Measurements from ENCODE around the gene WIPF3.
"Not testable (repeated sequence)": the region's sequence is repeated elsewhere in the genome, so short reads cannot be mapped to it uniquely, and the experiment has no call there.

Gene WIPF3

DNA sequence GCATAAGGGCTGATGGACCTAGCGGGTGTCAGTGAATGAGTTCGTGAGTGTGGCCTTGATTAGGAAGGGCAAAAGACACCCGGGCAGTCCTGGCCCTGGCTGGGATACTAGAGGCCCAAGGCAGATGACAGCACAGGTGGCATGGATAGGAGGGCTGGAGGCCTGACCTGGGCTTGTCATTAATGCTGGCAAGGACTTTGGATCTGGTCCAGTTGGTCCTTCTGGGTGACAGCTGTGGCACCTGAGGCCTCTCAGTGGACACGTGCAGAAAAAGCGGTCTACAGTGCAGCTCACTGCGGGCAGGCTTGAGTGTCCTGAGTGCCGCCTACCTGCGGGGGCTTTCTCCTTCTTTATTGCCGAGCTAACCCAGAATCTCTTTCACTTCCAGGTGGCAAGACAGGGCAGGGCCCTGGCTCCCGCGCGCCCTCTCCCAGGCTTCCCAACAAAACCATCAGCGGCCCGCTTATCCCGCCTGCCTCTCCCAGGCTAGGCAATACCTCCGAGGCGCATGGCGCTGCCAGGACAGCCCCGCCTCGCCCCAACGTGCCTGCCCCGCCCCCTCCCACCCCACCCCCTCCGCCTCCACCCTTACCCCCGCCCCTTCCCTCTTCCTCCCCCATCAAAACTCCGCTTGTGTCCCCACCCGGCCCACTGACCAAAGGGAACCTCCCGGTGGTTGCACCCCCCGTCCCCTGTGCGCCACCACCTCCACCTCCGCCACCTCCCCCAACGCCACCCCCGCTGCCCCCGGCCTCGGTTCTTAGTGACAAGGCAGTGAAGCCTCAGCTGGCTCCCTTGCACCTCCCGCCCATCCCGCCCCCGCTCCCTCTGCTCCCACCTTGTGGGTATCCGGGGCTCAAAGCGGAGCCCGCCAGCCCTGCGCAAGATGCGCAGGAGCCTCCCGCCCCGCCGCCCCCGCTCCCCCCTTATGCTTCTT is 77.4 kb downstream of the WIPF3 start:
- no peak for DNase-seq (ENCODE audit: insufficient read length, low spot score)

DNA sequence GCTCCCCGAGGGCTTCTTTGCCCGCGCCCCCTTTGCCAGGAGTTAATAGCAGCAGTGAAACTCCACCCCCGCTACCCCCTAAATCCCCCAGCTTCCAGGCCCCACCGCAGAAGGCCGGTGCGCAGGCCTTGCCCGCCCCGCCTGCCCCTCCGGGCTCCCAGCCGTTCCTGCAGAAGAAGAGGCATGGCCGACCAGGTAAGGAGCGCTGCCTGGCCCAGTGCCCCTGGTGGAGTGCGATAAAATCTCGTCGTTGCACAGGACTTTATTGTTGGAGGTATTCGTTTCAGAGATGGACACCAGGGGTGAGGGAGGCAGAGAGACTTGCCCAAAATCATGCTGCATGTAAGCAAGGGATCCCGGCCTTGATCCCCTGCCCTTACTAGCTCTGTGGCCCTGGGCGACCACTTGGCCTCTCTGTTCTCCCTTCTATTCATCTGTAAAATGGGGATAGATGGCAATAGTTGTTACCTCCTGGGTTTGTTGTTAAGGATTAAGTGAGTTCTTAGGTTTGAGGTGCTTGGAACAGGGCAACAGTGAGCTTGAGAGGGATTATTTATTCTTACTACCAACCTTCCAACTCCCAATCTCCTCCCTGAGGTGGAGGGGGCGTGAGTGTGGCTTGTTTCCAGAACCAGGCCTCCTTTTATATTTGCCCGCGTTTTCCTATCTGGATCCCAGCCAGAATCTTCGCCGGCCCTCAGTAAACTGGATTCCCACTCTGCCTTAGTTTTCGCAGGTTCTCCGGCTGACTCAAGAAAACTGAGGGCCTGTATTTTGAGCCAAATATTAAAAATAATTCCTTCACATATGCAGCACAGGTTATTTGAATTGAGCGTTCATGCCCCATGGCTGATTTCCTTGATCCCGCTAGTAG is 78.3 kb downstream of the WIPF3 start:
- TF ChIP-seq POU2F2 (IDR thresholded peaks at IDR 0.05; ENCODE audit: low read depth, low read length) (no peak), SPI1 (IDR thresholded peaks at IDR 0.05; ENCODE audit: low read depth, low read length) (no peak), TAF1 (IDR thresholded peaks at IDR 0.05; ENCODE audit: low read depth, low read length) (no peak), POLR2A (IDR thresholded peaks at IDR 0.05; ENCODE audit: low read depth, low read length) (no peak), POLR2AphosphoS5 (IDR thresholded peaks at IDR 0.05; ENCODE audit: low read depth, low read length) (no peak), PAX5 (IDR thresholded peaks at IDR 0.05; ENCODE audit: insufficient read depth, low read length, severe bottlenecking) (no peak)
- no peak for FAIRE-seq
- no peak for DNase-seq (ENCODE audit: insufficient read length, low spot score)

More for the DNA sequence above, 77.4 kb downstream of the WIPF3 start:
- TF ChIP-seq POU2F2 (IDR thresholded peaks at IDR 0.05; ENCODE audit: low read depth, low read length) (no peak), POLR2A (IDR thresholded peaks at IDR 0.05; ENCODE audit: low read depth, low read length) (no peak), PAX5 (IDR thresholded peaks at IDR 0.05; ENCODE audit: insufficient read depth, low read length, severe bottlenecking) (no peak)
- FAIRE-seq, result no peak

DNA sequence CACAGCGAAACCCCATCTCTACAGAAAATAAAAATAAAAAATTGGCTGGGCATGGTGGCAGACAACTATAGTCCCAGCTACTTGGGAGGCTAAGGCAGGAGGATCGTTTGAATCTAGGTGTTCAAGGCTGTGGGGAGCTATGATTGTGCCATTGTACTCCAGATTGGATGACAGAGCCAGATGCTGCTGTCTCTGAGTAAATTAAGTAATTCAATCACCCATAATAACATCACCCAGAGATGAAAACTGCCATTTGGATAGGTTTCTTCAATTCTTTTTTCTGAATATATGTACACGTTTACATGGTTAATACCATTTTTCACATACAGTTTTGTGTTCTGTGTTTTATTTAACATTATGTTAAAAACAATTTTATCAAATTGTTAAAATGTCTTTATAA is 79.3 kb downstream of the WIPF3 start:
- DNase-seq (ENCODE audit: insufficient read length, low spot score) (no peak), FAIRE-seq (no peak)
- no peak for TF ChIP-seq POLR2A (IDR thresholded peaks at IDR 0.05; ENCODE audit: low read depth, low read length)
- TF ChIP-seq SPI1 (IDR thresholded peaks at IDR 0.05; ENCODE audit: low read depth, low read length), result no peak
- TF ChIP-seq POU2F2 (IDR thresholded peaks at IDR 0.05; ENCODE audit: low read depth, low read length), result no peak
- TF ChIP-seq PAX5 (IDR thresholded peaks at IDR 0.05; ENCODE audit: insufficient read depth, low read length, severe bottlenecking), result no peak
- no peak for TF ChIP-seq TAF1 (IDR thresholded peaks at IDR 0.05; ENCODE audit: low read depth, low read length)
- no peak for TF ChIP-seq POLR2AphosphoS5 (IDR thresholded peaks at IDR 0.05; ENCODE audit: low read depth, low read length)

DNA sequence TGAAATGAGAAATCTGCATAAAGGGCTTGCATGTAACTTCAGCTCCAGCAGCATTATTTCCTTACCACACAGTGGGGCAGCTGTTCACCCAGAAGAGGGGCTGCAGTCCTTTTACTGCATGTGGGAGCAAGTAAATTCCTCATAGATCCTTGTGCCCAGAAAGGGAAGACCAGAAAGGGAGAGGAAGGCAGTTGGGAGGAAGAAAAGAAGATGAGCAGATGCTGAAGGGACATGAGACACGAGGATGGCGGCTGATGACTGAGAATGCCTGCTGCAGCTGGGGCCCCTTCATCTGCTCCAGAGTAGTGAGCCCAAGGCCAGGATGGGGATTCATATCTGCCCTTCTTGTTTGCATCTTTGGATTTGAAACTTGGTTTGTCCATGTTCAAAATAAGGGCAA is 80.5 kb downstream of the WIPF3 start:
- DNase-seq (ENCODE audit: insufficient read length, low spot score) (no peak), FAIRE-seq (no peak)
- TF ChIP-seq SPI1 (IDR thresholded peaks at IDR 0.05; ENCODE audit: low read depth, low read length), result no peak
- TF ChIP-seq POLR2A (IDR thresholded peaks at IDR 0.05; ENCODE audit: low read depth, low read length), result no peak
- TF ChIP-seq POU2F2 (IDR thresholded peaks at IDR 0.05; ENCODE audit: low read depth, low read length), result no peak
- TF ChIP-seq POLR2AphosphoS5 (IDR thresholded peaks at IDR 0.05; ENCODE audit: low read depth, low read length), result no peak
- TF ChIP-seq PAX5 (IDR thresholded peaks at IDR 0.05; ENCODE audit: insufficient read depth, low read length, severe bottlenecking), result no peak
- TF ChIP-seq TAF1 (IDR thresholded peaks at IDR 0.05; ENCODE audit: low read depth, low read length), result no peak

DNA sequence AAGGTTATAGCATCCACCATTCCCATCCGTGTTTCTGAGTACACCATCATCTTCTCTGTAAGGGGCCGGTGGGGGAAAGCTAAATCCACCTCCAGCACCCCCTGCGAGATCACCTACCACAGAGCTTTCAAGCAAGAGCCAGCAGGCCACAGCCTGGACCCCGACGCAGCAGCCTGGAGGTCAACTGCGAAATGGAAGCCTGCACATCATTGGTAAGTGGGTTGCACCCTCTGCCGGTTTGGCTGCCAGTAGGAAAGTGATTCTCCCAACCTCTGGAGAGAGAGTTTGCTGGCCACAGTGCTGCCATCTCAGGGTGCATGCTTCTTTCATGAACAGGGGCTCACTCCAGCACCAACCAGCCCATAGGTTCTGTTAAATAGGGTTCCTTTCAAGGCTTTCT is 81.7 kb downstream of the WIPF3 start:
- no peak for DNase-seq (ENCODE audit: insufficient read length, low spot score)
- FAIRE-seq, result no peak
- TF ChIP-seq TAF1 (IDR thresholded peaks at IDR 0.05; ENCODE audit: low read depth, low read length), result no peak
- TF ChIP-seq SPI1 (IDR thresholded peaks at IDR 0.05; ENCODE audit: low read depth, low read length), result no peak
- no peak for TF ChIP-seq PAX5 (IDR thresholded peaks at IDR 0.05; ENCODE audit: insufficient read depth, low read length, severe bottlenecking)
- TF ChIP-seq POU2F2 (IDR thresholded peaks at IDR 0.05; ENCODE audit: low read depth, low read length), result no peak

DNA sequence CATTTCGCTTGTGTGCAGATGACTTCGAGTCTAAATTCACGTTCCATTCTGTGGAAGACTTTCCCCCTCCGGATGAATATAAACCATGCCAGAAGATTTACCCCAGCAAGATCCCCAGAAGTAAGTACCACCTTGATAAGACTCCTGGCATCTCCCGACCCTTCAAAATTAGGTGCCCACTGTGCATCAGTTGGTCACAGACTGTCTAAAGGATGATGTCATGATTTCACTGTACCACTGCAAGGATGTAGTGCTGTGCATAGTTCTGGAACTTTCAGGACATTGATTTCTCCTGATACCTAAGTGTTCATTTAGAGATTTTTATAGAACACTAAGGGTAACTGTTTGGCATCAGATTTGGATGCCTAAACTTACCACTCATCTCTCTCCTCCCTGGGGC is 83.0 kb downstream of the WIPF3 start:
- FAIRE-seq, result no peak
- DNase-seq (ENCODE audit: insufficient read length, low spot score), result no peak

DNA sequence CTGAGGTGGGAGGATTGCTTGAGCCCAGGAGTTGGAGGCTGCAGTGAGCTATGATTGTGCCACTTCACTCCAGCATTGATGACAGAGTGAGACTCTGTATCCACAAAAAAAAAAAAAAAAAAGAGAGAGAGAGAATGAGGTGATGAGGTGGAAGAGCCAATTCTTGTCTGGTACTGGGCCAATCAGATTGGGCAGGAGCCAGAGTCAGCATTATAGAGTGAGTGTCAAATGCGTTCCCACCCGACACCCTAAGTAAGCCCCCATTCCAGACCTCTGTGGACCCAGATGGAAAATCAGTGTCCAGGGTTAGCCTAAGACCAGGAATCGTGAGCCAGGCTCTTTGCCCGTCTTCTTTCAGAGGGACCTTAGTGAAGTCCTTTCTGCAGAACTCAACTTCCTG is 83.9 kb downstream of the WIPF3 start:
- FAIRE-seq, result no peak

More for the DNA sequence above, 83.0 kb downstream of the WIPF3 start:
- TF ChIP-seq POU2F2 (IDR thresholded peaks at IDR 0.05; ENCODE audit: low read depth, low read length), result no peak
- TF ChIP-seq POLR2A (IDR thresholded peaks at IDR 0.05; ENCODE audit: low read depth, low read length), result no peak
- TF ChIP-seq SPI1 (IDR thresholded peaks at IDR 0.05; ENCODE audit: low read depth, low read length), result no peak
- no peak for TF ChIP-seq POLR2AphosphoS5 (IDR thresholded peaks at IDR 0.05; ENCODE audit: low read depth, low read length)
- TF ChIP-seq PAX5 (IDR thresholded peaks at IDR 0.05; ENCODE audit: insufficient read depth, low read length, severe bottlenecking), result no peak

DNA sequence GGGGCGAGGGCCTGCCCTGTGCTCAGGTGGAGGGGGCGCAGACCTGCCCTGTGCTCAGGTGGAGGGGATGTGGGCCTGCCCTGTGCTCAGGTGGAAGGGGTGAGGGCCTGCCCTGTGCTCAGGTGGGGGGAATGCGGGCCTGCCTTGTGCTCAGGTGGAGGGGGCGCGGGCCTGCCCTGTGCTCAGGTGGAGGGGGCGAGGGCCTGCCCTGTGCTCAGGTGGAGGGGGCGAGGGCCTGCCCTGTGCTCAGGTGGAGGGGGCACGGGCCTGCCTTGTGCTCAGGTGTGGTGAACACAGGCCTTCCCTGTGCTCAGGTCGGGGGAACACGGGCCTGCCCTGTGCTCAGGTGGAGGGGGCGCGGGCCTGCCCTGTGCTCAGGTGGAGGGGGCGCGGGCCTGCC is 84.5 kb downstream of the WIPF3 start:
- not testable (repeated sequence) for FAIRE-seq

More for the DNA sequence above, 83.9 kb downstream of the WIPF3 start:
- DNase-seq (ENCODE audit: insufficient read length, low spot score), result no peak
- TF ChIP-seq POLR2A (IDR thresholded peaks at IDR 0.05; ENCODE audit: low read depth, low read length) (no peak), SPI1 (IDR thresholded peaks at IDR 0.05; ENCODE audit: low read depth, low read length) (no peak), POU2F2 (IDR thresholded peaks at IDR 0.05; ENCODE audit: low read depth, low read length) (no peak), PAX5 (IDR thresholded peaks at IDR 0.05; ENCODE audit: insufficient read depth, low read length, severe bottlenecking) (no peak), TAF1 (IDR thresholded peaks at IDR 0.05; ENCODE audit: low read depth, low read length) (no peak), POLR2AphosphoS5 (IDR thresholded peaks at IDR 0.05; ENCODE audit: low read depth, low read length) (no peak)

DNA sequence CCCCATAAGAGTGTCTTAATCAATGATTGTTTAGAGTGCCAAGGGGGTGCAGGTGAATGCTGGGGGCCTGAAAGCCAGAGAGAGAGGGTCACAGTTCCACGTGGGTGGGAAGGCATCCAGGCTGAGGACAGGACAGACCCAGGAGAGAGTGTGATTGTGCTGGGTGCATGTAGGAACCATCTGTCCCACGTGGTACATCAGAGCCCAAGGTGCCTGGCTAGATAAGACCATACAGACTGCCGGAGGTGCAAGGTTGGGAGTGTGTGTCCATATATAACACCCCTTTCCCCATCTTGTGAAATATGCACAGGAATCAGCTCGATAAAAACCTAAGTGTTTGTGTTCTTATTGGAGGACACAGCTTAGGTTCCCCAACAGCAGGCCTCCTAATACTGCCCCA is 85.5 kb downstream of the WIPF3 start:
- TF ChIP-seq SPI1 (IDR thresholded peaks at IDR 0.05; ENCODE audit: low read depth, low read length), result no peak
- TF ChIP-seq POU2F2 (IDR thresholded peaks at IDR 0.05; ENCODE audit: low read depth, low read length), result no peak
- no peak for TF ChIP-seq POLR2A (IDR thresholded peaks at IDR 0.05; ENCODE audit: low read depth, low read length)
- no peak for TF ChIP-seq TAF1 (IDR thresholded peaks at IDR 0.05; ENCODE audit: low read depth, low read length)
- TF ChIP-seq POLR2AphosphoS5 (IDR thresholded peaks at IDR 0.05; ENCODE audit: low read depth, low read length), result no peak
- DNase-seq (ENCODE audit: insufficient read length, low spot score) (no peak), FAIRE-seq (no peak)

More for the DNA sequence above, 84.5 kb downstream of the WIPF3 start:
- not testable (repeated sequence) for DNase-seq (ENCODE audit: insufficient read length, low spot score)

Data from GM12891 (cell line).